Right atrium auricular region (tissue), 2 donors: ENCODE results near the gene GPR3. TPM values are rescaled to one million over a fixed set of nuclear protein-coding genes. Genes with fewer than 3 reads are reported as not detected.

Experiments
- DNase-seq: peaks from one replicate; pipeline ENCODE4 v3.0.0-alpha.2; 2019; ENCODE audit warnings: low spot score
- H3K27ac ChIP-seq, 2 donors: fragments of 200-600 bp; sonication (generic); 1 replicate in 1 of 2; 2 replicates in 1 of 2; pipeline ENCODE4 v1.5.1; 2016 to 2019
- H3K27me3 ChIP-seq, 2 donors: fragments of 200-600 bp; sonication (generic); one replicate each; pipeline versions ENCODE4 v1.5.1 to v1.6.0; 2017 to 2019
- H3K36me3 ChIP-seq: fragments of 200-600 bp; sonication (generic); one replicate; pipeline ENCODE4 v1.5.1; 2016
- H3K4me1 ChIP-seq, 2 donors: fragments of 200-600 bp; sonication (generic); one replicate each; pipeline versions ENCODE4 v1.5.1 to v1.6.0; 2017 to 2019
- H3K4me3 ChIP-seq, 2 donors: fragments of 200-600 bp; sonication (generic); 1 replicate in 1 of 2; 2 replicates in 1 of 2; pipeline ENCODE4 v1.5.1; 2017 to 2019; ENCODE audit warnings: mild to moderate bottlenecking in 1 of 2, moderate library complexity in 1 of 2
- H3K9me3 ChIP-seq, 2 donors: fragments of 200-600 bp; sonication (generic); one replicate each; pipeline ENCODE4 v1.5.1; 2019
- CTCF ChIP-seq, 2 donors: fragments of 200-600 bp; sonication (generic); IDR thresholded peaks; one replicate each; pipeline ENCODE4 v1.5.1; 2019; ENCODE audit warnings: antibody characterized with exemption in 2 of 2
- total RNA-seq, 2 donors: library from RNA; depleted of rRNA; stranded (reverse); fragments of >200 nt; gene quantifications; one replicate each; pipeline ENCODE4 v1.1.0, GENCODE V29; 2016

Gene GPR3
- total RNA-seq, 2 donors from 2014 or later = 2.9 to 4.4 TPM

GRCh38 chr1:27438621-27439061 is 46.2 kb downstream of the GPR3 start:
- TF ChIP-seq CTCF (IDR thresholded peaks at IDR 0.05) = no peak
- no peaks in the 10 kb centered on the region for H3K9me3 ChIP-seq
- peak overlapping the region in 1 of 2 donors; percentile 88 for H3K27ac ChIP-seq
- peaks cover 17% of the 10 kb centered on the region for H3K36me3 ChIP-seq
- H3K4me1 ChIP-seq = peaks cover 0 to 57% of the 10 kb centered on the region in 2 donors
- H3K27me3 ChIP-seq = no peaks in the 10 kb centered on the region
- no peak for DNase-seq
- H3K4me3 ChIP-seq = no peak overlapping the region

DNA sequence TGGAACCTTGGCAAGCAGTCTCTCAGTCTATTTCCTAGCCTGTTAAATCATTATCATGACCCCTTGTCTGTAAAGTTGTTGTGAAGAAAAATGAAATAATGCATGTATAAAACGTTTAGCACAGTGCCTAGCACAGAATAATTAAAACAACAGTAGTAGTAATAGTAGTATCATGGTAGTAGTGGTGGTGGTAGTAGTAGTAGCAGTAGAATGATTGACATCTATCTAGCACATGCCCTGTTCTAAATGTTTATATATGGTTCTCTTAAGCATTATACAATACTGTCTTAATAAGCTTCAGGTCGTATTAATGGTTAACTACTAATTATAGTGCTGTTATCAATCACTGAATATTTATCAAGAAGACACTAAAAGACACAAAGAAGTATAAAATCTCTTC is 46.7 kb downstream of the GPR3 start:
- H3K4me3 ChIP-seq = no peak overlapping the region
- no peak for TF ChIP-seq CTCF (IDR thresholded peaks at IDR 0.05)
- no peak for DNase-seq
- H3K36me3 ChIP-seq = peaks cover 17% of the 10 kb centered on the region
- H3K9me3 ChIP-seq = no peaks in the 10 kb centered on the region
- no peaks in the 10 kb centered on the region for H3K27me3 ChIP-seq
- H3K4me1 ChIP-seq = peaks cover 0 to 56% of the 10 kb centered on the region in 2 donors
- H3K27ac ChIP-seq = peak overlapping the region in 1 of 2 donors; percentile 27

DNA sequence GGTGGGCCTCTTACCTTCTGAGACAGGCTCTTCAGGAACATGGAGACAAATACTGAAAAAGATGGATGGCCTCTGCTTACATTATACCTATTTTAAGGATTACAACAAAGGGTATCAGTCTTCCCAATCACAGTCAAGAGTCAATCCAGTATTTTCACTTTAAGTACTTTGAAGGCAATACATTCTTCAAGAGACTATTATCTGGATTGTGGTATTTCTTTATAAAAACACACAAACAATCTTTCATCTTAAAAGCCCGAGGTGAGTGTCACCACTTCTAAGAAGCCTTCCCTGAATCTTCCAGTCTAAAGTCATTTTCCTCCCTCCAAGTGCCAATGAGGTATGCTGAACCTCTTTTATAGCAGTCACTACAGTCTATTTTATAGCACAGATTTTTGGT is 52.2 kb downstream of the GPR3 start:
- Histone ChIP-seq H3K4me1 (peaks cover 0 to 51% of the 10 kb centered on the region in 2 donors), H3K9me3 (no peaks in the 10 kb centered on the region), H3K36me3 (peaks cover 21% of the 10 kb centered on the region), H3K4me3 (no peak overlapping the region), H3K27ac (no peak overlapping the region), H3K27me3 (no peaks in the 10 kb centered on the region)
- no peak for DNase-seq
- no peak for TF ChIP-seq CTCF (IDR thresholded peaks at IDR 0.05)

Other genes starting within 250 kb of the GPR3 start
- 10 to 100 TPM; 20.0 to 28.3 TPM for gene SLC9A1, start 237.5 kb upstream of the GPR3 start, total RNA-seq
- 10 to 100 TPM; 52.0 to 77.9 TPM for gene WDTC1, start 158.0 kb upstream of the GPR3 start, total RNA-seq
- 10 to 100 TPM; 13.6 to 24.3 TPM for gene TMEM222, start 70.5 kb upstream of the GPR3 start, total RNA-seq
- gene SYTL1, start 50.6 kb upstream of the GPR3 start, total RNA-seq = 1 to 10 TPM; 1.3 to 1.8 TPM
- gene MAP3K6, start 25.7 kb upstream of the GPR3 start, total RNA-seq = 10 to 100 TPM; 31.3 to 42.1 TPM
- gene FCN3, start 17.8 kb upstream of the GPR3 start, total RNA-seq = 10 to 100 TPM; 21.1 to 36.6 TPM
- gene CD164L2, start 9.3 kb upstream of the GPR3 start, total RNA-seq = not detected
- 10 to 100 TPM; 20.7 to 49.0 TPM for gene WASF2, start 97.5 kb downstream of the GPR3 start, total RNA-seq
- 10 to 100 TPM; 23.5 to 35.0 TPM for gene AHDC1, start 211.5 kb downstream of the GPR3 start, total RNA-seq
- gene FGR, start 242.6 kb downstream of the GPR3 start, total RNA-seq = 10 to 100 TPM in 1 of 2 donors, 1 to 10 TPM in 1; 5.7 to 19.8 TPM